ENCODE data around the gene LYSET.
"Not testable (repeated sequence)": the region's sequence is repeated elsewhere in the genome, so short reads cannot be mapped to it uniquely, and the experiment has no call there.

LYSET gene

DNA sequence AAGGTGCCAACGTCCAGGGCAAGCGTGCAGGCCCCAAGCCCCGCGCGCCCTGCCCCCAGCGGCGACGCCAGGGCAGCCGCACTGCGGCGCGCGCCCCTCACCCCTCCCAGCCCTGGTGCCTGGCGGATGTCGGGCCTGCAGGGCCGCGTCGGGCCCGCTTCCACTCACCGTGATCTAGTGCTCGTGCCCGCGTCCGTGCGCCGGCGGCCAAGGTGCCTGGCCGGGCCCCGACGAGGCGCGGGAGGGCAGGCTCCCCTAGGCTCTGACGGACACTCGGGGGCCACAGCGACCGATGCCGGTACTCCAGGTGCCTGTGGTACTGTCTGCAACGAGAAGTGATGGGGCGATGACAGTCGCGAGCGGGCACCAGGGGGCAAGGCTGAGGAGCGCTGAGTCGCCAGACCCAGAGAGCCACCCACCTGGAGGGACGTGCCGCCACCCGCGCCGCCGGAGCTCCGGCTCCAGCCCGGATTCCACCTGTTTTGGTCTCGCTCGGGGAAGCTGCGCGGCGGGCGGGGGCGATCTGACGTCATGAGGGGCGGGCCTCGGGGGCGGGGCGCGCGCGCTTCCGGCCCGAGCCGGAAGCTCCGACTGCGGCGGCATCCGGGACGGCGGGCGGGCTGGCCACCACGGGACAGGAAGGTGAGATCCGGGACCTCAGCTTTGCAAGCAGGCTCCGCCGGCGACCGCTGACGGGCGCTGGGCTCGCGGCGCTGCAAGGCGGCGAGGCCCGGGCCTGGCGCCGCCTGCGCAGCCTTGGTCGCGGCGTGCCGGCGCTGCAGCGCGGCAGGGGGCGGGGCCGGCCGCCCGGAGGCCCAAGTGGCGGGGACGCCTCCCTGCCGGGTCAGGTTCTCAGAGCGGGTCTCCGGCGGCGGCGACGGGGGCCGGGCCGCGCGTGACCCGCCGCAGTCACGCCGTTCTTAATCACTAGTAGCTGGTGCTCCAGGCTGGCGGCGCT is at the start of gene LYSET, which contains the start of gene MOAP1:
LYSET (plus strand) TSS at position 927 of the 958 bp plus-strand sequence. CDS start 89 bp downstream, outside the sequence.
MOAP1 (minus strand) TSS at position 507 of the 958 bp plus-strand sequence. CDS start 655 bp downstream, outside the sequence.
- DNase-seq (ENCODE audit: insufficient read length, low spot score) (peak; percentile 68), FAIRE-seq (no peak)
- TF ChIP-seq, protein P1, sequence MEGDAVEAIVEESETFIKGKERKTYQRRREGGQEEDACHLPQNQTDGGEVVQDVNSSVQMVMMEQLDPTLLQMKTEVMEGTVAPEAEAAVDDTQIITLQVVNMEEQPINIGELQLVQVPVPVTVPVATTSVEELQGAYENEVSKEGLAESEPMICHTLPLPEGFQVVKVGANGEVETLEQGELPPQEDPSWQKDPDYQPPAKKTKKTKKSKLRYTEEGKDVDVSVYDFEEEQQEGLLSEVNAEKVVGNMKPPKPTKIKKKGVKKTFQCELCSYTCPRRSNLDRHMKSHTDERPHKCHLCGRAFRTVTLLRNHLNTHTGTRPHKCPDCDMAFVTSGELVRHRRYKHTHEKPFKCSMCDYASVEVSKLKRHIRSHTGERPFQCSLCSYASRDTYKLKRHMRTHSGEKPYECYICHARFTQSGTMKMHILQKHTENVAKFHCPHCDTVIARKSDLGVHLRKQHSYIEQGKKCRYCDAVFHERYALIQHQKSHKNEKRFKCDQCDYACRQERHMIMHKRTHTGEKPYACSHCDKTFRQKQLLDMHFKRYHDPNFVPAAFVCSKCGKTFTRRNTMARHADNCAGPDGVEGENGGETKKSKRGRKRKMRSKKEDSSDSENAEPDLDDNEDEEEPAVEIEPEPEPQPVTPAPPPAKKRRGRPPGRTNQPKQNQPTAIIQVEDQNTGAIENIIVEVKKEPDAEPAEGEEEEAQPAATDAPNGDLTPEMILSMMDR (IDR thresholded peaks at IDR 0.05; ENCODE audit: insufficient read depth, missing control alignments), result no peak

DNA sequence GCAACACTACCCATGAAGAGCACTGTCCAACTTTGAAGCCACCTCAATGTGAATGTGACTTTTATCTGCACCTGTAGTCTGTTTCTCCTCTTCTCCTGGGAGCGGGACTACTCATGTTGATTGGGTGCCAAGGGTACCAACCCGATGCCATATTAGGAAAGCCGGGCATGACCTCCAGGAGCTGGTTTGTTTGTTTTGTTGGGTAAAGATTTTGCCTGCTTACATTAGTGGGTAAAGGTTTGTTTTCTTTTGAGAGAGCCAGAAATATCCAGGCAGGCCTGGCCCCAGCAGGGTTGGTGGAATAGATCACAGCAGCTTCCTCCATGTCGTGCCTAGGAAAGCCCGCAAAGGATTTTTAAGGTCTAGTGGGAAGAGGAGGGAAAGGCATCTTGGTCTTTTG is 49.7 kb upstream of the LYSET start:
- DNase-seq (ENCODE audit: insufficient read length, low spot score) (no peak), FAIRE-seq (no peak)
- TF ChIP-seq, protein P1 (IDR thresholded peaks at IDR 0.05; ENCODE audit: insufficient read depth, missing control alignments), result no peak

- TF ChIP-seq, protein P1 (IDR thresholded peaks at IDR 0.05; ENCODE audit: insufficient read depth, missing control alignments), result no peak
- no peak for FAIRE-seq
Observed at GRCh38 chr14:93136009-93136408, 49.1 kb upstream of the LYSET start.

DNA sequence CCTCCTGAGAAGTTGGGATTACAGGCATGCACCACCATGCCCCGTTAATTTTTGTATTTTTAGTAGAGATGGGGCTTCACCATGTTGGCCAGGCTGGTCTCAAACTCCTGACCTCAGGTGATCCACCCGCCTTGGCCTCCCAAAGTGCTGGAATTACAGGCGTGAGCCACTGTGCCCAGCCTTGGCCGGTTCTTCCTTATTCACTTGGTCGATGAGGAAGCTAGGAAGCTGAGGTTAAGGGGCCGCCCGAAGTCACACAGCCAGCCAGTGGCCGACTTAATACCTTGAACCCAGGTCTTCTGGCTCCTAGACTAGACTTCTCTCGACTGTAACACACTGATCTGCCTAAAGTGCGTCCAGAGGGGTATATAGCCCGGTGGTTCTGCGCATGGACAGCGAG is 48.6 kb upstream of the LYSET start:
- FAIRE-seq; DNase-seq (ENCODE audit: insufficient read length, low spot score): not testable (repeated sequence)

More at GRCh38 chr14:93136009-93136408, 49.1 kb upstream of the LYSET start:
- no peak for DNase-seq (ENCODE audit: insufficient read length, low spot score)

DNA sequence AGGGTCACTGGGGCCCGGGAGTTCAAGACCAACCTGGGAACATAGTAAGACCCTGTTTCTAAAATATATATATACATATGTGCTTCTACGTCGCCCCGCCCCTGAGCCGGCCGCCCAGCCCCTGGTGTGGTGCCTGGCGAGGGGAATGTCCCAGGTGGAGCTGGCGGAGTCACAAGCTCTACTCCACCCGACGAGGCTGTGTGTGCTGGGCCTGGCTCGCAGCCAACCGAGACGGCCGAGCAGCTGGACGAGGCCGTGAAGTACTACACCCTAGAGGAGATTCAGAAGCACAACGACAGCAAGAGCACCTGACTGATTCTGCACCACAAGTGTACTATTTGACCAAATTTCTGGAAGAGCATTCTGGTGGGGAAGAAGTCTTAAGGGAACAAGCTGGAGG is 47.3 kb upstream of the LYSET start:
- DNase-seq (ENCODE audit: insufficient read length, low spot score), result no peak
- no peak for FAIRE-seq
- TF ChIP-seq, protein P1 (IDR thresholded peaks at IDR 0.05; ENCODE audit: insufficient read depth, missing control alignments), result no peak

DNA sequence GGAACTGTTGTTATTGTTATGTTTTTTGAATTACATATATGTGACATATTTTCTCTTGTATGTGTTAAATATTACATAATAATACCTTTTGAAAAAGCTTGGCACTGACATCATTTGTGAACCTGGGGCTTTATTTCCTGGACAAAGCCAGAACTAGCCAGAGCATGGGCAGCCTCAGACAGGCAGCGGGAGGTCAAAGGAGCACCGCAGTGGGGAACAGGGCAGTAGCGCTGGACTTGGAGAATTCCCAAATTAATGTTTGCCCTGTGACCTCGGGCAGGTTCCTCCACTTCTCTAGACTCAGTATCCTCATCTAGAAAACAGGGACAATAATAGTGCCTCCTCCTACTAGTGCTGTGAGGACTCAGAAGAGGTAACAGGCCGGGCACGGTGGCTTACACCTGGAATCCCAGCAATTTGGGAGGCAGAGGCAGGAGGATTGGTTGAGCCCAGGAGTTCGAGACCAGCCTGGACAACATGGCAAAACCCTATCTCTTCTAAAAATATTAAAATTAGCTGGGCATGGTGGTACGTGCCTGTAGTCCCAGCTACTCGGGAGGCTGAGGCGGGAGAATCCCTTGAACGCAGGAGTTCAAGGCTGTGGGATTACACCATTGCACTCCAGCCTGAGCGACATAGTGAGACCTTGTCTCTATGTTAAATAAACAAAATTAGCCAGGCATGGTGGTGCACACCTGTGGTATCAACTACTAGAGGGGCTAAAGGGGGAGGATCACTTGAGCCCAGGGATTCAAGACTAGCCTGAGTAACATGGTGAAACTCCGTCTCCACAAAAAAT is 42.1 kb upstream of the LYSET start:
- no peak for FAIRE-seq

DNA sequence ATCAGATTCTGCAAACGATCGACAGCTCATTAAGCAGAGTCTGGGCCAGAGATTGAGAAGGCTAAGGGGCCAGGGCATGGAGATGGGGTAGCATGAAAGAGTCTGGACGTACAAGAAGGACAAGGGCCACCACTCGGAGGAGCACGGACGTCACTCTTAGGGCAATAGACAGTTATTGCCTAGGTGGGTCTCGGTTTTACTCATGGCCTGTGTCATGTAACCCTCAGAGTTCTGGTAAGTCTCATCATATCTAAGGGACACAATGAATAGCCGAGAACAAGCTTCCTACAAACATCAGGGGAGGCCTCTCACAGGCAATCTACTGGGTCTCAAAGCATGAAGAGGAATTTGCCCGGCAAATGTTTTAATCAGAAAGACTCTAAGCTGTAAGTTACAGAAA is 39.0 kb upstream of the LYSET start:
- FAIRE-seq (no peak), DNase-seq (ENCODE audit: insufficient read length, low spot score) (no peak)
- TF ChIP-seq, protein P1 (IDR thresholded peaks at IDR 0.05; ENCODE audit: insufficient read depth, missing control alignments), result no peak

More for the DNA sequence above, 42.1 kb upstream of the LYSET start:
- TF ChIP-seq, protein P1 (IDR thresholded peaks at IDR 0.05; ENCODE audit: insufficient read depth, missing control alignments), result no peak
- DNase-seq (ENCODE audit: insufficient read length, low spot score), result no peak
